HG03108 (cell line): ENCODE measurements around the gene REEP6.

Experiments used
- ATAC-seq: cut with Tn5 transposase; IDR thresholded peaks from one replicate; pipeline ENCODE4 v1.9.1; 2021; ENCODE audit warnings: moderate library complexity; ENCODE audit not compliant: unreplicated experiment

Gene REEP6

DNA sequence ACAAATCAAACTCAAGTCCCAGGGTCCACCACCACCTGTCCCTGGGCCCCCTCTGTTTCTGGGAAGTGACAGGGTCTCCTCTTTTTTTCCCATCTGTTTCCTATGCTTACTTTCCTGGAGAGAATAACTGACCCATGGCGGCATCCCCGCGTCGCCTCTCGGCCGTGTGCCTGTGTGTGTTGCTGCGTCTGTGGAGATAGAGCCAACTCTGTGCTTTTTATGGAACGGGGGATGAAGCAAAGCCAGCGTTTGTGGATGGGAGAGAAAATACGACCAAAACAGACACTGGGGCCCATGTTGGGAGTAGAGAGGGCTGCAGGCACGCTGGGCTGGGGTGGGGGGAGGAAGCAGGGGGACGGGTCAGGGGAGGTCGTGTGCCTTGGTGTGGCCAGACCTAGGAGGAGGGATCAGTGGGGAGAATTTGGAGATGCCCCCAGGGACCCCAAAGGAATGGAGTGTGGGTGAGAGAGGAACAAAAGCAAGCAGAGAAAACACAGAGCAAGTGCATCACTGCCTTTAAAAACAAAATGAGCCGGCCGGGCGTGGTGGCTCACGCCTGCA lies 49.5 kb downstream of the REEP6 start:
- no peak for ATAC-seq
